Cortex of kidney (tissue), 1 donor: Measurements from ENCODE around the gene ZNF782.
"Not testable (repeated sequence)": the region's sequence is repeated elsewhere in the genome, so short reads cannot be mapped to it uniquely, and the experiment has no call there.

ENCODE experiments used
- DNase-seq: peaks from one replicate; lab custom pipeline; 2025; lab: John Stamatoyannopoulos, UW

Gene ZNF782

DNA sequence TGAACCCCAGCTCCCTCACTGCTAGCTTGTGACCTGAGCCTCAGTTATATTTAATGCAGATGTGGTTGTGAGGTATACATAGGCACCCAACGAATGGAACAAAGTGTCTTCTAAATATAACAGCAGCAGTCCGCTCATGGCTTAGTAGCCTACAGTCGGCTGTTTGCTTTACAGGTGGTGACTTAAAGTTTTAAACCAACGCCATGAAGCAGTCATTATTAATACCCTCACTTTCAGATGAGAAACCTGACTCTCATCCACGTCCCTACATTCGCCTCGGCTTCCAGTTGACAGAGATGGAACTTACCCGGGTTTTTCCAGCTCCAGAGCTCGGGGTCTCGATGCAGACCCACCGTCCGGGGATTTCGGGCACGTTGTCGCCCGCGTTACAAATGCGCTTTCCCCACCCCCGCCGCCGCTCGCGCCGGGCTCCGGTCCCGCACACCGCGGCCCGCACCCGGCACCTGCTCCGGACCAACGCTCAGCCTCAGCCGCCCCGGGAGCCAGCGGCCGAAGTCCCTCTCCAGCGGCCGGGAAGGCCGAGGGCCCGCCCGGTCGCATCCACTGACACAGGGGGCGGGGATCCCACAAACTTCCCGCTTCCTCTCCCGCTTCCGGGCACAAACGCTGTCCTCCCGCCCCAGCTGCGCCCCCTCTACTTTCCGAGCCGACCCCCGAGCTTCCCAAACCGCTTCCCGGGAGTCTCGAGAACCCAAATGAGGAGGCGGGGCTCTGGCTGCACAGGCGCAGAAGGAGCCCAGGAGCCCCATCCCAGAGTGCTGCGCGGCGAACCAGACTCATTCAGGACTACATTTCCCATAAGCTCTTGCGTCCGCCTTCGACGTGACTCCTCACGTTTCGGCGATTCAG lies at the start of gene ZNF782:
Gene ZNF782, minus strand, starts transcription at position 734 of the 870 bp plus-strand sequence. CDS start 2,553 bp downstream, outside the sequence.
- peak; percentile 77 for DNase-seq

DNA sequence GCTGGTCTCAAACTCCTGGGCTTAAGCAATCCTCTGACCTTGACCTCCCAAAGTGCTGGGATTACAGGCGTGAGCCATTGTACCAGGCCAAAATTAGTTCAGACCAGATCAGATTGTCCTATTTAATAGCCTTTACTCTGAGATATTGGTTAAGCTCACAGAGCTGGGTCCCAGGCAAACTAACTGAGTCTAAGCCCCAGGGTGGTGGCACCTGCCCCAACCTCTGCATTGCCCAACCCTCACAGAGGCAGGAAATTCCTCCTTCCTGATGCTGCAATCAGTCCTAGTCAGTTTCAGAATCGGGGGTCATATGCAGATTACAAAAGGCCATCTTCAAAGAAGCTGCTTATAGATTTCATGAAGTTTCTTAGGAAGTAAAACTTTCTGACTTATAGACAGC lies 45.7 kb upstream of the ZNF782 start:
- DNase-seq, result not testable (repeated sequence)

DNA sequence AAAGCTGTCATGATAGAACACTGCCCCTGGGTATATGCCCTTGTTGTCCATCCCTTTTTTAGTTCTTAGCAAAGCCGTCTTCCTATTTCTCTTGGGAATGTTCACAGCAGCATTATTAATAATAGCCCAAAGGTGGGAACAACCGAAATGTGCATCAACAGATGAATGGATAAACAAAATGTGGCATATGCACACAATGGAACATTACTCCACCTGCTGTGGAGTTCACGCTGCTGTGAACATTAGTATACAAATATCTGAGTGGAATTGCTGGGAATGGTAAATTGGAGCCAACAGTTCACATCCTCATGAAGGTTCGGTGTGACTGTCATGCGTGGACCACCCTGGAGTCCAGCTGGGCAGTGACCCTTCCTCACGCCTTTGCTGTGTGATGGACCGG lies 37.8 kb upstream of the ZNF782 start:
- DNase-seq, result no peak

DNA sequence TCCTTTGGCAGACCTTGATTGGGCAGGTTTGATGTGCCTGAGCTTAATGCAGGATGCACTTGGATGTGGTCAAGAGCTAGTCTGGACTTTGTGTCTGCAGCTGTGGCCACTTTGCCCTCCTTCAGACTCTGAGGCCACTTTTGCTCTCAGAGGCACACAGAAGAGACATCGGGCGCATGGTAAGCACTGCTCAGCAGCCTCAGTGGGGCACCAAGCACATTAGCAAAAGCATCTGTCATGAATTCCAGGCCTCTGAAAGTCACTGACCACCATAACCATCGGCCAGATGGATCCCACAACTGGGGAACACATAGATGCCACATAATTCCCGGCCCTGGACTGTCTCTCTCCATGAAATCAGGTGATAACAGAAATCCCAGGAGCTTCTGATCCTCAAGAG lies 34.3 kb upstream of the ZNF782 start:
- no peak for DNase-seq

DNA sequence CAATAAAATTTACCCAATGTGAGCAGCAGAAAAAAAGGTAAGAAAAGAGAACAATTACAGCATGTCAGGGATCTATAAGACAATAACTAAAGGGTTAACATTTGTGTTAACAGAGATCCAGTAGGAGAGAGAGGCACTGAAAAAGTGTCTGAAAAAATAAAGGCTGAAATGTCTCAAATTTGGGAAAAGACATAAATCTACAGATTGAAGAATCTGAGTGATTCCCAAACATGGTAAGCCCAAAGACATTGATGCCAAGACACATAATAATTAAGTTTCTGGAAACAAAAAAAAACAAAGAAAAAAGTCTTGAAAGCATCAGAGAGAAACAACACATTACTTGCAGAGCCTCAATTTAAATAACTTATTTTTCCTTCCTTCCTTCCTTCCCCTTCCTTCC lies 31.1 kb upstream of the ZNF782 start:
- DNase-seq, result no peak

DNA sequence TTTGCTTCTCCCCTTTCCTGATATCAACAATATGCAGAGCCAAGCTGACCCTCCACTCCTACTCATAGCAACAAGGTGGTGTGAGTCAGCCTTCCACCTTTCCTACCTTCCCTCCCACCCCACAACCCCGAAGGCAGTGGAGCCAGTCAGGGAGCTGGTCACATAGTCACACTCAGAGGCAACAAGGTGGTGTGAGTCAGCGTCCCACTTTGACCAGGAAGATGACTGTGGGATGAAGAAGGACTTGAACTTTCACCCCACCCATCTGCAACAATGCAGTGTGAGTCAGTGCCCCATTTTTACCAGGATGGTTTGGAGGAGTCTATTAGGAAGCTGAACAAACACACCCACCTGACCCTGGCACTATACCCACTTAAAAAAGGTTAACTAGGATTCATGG lies 30.1 kb upstream of the ZNF782 start:
- no peak for DNase-seq

DNA sequence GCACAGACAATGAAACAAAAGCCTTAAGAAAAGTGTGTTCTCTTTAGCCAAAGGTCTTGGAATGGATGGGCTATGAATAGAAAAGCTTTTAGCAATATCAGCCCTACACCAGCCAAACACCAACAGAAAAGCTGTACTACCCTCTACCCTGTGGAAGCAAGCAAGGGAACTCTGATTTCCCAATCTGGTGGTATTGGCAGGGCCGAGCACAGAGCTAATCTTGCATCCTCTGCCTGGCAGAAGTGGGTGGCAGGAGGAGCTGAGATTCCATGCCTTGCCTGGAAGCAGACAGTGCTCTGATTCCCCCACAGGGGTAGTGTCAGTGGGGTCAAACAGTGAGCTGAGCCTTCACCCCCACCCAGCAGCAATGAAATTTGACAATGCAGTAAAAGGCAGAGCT lies 29.6 kb upstream of the ZNF782 start:
- no peak for DNase-seq

DNA sequence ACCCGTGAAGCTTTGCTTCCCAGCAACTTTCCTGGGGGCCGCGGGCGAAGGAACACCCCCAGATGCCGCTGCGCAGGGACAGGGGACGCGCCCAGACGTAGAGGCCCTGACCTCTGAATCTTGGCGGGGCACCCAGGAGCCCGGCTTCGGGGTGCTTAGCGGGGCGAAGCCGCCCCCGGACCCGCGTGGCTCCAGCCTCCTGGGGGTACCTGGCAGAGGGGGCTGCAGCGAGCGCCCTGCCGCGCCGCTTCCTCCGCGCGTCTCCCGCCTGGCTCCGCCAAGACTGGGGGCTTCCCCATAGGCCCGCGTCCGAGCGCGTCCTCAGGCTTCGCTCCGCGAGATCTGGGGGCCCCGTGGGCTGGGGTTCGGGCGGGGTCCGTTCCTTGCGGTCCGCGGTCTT lies 23.0 kb upstream of the ZNF782 start:
- no peak for DNase-seq

DNA sequence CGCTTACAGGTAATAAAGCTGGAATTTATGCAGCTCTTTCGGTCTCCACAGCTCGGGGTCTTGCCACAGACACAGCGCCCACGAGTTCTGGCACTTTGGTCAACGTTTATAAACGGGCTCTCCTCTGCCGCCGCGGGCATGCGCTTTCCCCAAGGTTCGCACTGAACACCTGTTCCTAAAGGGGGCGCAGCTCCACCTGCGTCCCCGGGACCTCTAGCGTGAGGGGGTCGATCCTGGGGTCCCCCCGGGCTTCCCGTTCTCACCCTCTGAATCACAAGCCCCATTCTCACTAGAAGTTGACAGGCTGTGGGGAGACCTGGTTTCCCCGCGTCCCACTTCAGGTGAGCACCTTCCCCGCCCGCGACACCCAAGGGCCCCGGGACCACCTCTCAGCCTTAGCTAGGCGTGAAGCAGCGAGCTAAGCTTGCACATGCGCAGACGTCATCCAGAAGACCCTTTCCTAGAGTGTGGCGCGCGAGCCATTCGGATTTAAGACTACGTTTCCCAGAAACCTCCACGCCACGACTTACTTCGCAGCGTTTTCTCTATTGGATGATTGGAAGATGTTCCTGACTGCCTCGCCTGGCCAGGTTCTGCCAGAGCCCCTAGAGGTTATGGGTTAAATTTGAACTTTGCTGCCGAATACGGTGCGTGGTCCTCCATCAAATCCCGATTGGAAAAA lies 21.3 kb upstream of the ZNF782 start:
- DNase-seq, result no peak

DNA sequence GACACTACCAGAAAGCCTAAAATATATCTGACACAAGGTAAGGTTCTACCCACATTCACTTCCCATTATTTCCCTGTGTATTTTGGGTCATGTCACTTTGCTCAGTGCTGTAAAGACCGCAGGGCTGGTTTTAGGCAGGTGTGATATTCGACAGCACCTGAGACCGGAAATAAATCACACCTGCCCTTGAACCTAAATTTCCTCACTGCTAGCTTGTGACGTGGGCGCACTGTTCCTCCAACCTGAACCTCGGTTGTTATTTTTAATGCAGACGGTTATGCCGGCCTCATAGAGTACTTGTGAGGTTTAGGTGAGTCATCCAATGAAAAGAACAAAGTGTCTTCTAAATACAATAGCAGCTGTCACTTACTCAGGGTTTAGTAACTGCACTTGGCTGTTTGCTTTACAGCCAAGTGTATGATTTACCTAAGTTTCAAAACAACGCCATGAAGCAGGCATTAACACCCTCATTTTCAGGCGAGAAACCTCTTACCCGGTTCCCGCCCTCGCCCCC lies 20.7 kb upstream of the ZNF782 start:
- no peak for DNase-seq

DNA sequence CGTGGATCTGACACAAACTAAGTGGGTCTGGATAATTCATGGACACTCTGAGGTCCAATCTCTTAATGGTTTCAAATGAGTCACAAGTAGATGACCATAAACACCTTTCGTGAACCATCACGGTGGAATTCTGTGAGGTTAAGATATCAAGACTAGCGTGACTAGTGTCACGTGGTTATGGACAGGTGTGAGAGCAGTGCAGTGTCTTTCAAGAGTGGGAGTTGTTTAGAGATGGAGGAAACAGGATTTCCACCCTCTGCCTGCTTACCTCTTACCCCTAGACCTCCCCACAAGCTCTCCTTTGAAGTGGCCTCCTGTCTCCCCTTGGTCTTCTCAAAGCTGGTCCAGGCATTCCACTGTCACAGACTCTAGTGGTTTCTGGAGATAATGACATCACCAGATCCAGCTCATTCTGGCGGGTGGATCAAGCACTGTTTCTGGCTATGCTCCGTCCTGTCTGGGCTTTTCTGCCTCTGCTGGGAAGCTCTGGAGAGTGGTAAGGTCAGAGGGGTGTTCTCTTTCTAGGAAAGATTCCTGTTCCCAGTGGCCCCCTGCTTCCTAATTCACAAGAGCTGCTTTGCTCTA lies 20.0 kb upstream of the ZNF782 start:
- no peak for DNase-seq

DNA sequence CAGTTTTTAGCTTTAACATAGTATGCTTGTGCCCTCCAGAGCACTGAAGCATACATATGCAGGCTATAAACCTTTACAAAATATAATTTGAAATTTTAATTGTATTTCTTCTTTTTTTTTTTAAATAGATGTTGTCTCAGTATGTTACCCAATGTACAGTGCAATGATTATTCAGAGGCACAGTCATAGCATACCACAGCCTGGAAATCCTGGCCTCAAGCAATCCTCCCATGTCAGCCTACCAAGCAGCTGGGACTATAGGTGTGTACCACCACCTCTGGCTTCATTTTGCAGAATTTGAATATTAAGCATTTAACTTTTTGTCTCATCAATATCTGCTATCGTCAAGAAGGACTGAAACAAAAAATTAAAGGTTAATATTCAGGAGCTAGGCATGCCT lies 16.9 kb upstream of the ZNF782 start:
- no peak for DNase-seq

DNA sequence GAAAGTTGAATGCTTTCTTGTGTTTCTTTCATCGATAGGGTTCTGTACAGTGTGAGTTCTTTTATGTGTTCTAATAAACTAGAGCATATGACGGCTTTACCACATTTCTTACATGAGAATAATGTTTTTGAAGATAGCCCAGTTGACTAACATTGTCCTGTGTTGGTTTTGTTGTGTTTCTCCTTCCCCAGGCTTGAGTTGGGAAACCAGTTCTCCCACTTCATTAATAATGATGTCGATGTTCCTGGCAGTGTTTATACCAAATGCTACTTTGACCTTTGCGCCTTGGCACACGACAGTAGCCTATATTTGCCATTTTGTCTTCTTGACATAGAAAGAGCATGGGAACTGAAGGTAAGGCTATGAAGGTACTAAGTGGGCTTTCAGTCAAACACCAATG lies 14.4 kb upstream of the ZNF782 start:
- no peak for DNase-seq

DNA sequence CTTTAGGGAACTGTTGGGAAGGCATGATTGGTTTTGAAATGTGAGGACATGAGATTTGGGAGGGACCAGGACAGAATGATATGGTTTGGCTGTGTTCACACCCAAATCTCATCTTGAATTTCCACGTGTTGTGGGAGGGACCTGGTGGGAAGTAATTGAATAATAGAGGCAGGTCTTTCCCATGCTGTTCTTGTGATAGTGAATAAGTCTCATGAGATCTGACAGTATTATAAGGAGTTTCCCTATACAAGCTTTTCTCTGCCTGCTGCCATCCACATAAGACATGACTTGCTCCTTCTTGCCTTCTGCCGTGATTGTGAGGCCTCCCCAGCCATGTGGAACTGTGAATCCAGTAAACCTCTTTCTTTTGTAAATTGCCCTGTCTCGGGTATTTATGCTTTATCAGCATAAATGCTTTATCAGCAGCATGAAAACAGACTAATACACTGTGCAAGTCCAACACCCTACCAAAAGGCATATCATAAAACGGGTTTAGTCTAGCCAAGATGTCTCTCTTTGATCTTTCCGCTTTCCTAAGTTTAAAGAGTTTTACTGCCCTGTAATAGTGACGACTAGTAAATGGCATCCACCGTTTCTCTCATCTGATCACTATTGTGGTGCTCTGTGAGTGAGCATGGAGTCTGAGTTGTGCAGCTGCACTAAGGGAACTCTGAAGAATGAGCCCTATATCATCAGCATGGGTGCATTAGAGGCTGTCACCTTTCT lies 12.9 kb upstream of the ZNF782 start:
- no peak for DNase-seq

DNA sequence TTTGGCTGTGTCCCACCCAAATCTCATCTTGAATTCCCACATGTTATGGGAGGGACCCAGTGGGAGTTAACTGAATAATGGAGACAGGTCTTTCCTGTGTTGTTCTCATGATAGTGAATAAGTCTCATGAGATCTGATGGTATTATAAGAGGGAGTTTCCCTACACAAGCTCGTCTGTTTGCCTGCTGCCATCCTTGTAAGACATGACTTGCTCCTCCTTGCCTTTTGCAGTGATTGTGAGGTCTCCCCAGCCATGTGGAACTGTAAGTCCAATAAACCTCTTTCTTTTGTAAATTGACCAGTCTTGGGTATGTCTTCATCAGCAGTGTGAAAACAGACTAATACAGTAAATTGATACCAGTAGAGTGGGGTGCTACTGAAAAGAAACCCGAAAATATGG lies 10.9 kb upstream of the ZNF782 start:
- not testable (repeated sequence) for DNase-seq

DNA sequence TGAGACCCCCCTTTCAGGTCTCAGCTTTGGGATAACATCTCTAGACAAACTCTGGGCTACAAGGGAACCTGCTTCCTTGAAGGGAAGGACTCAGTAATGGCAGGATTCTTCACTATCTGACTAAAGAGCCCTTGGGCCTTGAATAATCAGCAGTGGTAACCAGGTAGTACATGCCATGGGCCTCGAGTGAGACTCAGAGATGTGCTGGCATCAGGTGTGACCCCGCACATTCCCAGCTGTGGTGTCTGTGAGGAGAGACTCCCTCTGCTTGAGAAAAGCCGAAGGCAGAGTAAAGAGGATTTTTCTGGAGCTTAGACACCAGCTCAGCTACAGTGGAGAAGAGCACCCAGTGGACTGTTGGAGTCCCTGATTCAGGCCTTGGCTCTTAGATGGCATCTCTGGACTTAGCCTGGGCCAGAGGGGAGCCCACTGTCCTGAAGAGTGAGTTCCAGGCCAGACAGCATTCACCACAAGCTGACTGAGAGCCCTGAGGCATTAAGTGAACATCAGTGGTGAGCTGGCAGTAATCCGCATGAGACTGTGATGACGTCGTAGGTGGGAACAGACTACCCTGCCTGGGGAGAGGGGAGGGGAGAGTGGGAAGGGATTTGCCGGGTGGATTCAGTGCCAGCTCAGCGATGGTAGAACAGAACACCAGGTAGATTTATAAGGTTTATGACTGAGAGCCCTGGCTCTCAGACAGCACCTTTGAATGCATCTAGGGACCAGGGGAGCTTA lies 5.3 kb upstream of the ZNF782 start:
- DNase-seq, result no peak

DNA sequence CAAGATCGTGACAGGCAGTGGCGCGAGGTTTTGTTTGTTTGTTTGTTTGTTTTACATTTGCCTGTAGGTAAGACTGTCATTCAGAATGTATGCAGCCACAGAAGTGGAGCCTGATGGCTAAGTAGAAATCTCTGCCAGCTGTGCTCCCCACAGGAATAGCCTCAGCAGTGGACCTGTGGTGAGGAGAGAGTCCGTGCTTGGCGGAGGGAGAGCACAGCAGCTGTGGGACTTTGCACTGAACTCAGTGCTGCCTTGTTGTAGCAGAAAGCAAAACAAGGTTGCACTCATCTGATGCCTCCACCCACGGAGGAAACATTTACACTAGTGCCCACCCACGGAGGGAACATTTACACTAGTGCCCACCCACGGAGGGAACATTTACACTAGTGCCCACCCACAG lies 4.4 kb upstream of the ZNF782 start:
- DNase-seq, result no peak

DNA sequence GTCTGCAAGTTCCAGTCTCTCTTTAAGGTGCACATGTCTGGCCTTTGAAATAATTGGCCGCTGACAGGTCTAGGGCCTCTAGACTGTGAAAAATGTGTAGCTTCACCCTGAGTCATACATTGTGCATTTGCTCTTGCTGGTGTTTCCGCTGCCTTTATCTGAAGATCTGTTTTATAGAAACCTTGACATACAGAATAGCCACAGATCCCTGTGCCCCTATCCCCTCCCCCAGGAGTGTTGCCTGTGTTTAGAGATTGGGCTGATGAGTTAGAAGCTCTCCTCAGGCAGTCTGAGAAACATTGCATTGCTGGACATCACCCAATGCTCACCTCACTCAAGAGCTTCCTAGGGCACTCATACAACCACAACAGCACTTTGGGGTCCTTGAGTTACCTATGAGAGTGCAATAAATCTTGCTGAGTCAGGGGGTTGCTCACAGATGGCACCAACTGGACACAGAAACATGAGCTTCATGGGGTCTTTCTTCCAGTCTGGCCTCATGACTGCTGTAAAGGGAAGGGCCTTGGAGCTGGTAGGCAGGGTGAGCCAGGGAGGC lies 3.8 kb upstream of the ZNF782 start:
- no peak for DNase-seq

DNA sequence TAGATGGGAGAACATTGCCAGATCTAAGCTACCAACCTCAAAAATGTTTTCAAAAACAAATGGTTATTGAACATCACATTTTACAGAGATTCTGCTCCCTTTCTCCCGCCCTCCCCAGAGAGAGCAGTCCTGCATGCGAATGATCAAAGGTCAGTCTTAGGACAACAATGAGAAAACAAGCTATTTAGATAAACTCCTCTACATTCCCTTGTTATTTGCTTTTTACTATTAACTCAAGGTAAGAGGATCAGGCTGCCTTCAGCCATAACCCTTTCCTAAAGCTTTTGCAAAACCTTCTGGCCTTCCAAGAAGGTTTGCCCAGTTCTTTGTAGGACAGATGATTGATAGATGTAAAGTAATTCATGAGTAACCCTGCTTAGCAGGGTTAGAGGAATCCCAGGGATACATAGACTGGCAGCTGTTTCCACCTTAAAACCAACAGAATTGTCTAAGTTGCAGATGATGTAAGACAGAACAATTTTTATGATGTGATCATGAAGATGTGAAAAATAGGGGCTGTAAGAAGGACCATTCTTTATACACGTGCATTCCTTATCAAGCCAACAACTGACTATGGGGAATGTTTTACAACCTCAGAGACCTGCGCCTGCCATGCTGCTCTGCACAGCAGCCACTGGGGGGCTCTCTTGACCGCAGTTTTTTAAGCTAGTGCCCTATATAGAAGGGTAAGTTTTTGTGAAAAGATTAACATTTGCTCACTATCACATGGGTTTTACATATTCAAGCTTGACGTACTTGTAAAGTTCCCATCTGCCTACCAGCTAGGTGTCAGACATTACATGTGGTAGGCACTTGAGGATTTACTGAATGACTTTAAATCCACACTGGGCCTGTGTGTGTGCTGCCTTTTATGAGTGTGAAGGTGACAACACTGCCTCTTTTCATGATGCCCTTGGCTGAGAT lies 2.3 kb upstream of the ZNF782 start:
- DNase-seq, result no peak

DNA sequence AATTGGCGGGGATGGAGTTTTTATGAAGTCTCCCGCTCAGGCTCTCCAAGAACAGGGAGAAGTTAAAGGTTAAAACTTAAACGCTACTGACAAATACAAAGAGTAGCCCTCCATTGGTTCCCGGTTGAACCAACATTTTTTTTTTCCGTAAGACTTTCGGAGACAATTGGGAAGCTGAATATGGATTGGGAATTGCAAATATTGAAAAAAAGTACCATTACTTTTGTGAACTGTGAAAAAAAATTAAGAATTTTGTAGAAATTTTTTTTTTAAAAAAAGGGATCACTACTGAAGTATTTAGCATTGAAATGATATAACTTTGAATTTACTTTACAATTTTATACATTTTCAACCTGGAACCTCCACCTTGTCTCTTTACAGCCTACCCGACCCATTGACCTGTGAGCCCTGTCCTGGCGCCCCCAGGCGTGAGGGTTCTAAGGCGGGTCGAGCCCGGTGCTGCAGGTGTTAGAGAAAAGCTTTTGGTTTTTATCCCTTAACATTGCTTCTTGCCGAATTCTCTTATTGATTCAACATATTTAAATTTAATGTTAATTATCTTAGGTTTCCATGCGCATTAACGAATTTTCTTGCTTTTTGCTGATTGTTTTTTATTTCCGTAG lies 448 bp upstream of the ZNF782 start:
- no peak for DNase-seq
